ENCODE data around the gene SEM1. TPM values are rescaled to one million over a fixed set of nuclear protein-coding genes. Genes with fewer than 3 reads are reported as not detected.

Gene SEM1
- total RNA-seq, 1 donor from 2014 or later = 35.5 TPM

DNA sequence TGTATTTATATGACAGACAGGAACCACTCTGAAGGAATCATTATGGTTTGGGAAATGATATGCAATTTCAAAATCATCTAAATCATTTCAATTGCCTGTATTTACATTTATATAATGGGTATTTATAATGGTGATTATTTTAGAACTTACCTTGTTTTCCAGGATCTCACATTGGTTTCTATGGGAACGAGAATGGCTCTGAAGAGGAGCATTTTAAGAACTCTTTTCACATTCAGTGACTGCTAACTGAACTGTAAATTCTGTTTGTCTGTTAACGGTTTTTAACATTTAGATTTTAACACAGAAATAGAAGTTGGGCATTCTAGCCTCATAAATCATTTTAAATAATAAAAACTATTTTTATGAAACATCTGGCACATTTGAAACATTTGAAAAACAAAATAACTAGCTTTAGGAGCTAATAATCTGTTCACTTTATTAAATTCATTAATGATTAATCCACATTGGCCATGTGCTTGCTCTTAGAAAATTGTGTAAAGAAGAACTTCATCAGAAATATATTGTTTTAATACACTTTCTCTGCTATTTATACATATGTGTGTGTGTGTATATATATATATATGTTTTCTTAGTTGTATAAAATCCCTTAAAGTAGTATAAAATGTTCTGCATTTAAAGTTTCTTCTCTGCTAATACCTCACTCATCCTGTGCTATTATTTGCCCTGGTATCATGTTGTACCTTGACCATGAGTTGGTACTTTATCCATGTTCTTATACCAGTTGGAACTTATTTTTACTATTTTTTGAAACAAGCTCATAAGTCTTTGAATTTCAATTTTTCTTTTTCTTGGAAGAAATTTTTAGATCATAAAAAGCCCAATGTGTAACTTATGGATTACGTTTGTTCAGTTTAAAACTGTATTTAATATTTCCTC is 8.7 kb upstream of the SEM1 start:
- H3K36me3 Mint-ChIP-seq (ENCODE audit: low read depth) = no peaks in the 10 kb centered on the region

DNA sequence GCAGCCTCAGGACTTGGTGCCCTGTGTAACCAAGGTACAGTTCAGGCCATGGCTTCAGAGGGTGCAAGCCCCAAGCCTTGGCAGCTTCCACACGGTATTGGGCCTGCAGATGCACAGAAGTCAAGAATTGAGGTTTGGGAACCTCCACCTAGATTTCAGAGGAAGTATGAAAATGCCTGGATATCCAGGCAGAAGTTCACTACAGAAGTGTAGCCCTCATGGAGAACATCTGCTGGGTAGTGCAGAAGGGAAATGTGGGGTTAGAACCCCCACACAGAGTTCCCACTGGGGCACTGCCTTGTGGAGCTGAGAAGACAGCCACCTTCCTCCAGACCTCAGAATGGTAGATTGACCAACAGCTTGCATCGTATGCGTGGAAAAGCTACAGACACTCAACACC is 3.4 kb upstream of the SEM1 start:
- Mint-ChIP-seq H3K36me3 (ENCODE audit: low read depth) (peaks cover 9% of the 10 kb centered on the region), H3K9me3 (peaks cover 21% of the 10 kb centered on the region), H3K27me3 (peaks cover 19% of the 10 kb centered on the region), H3K4me3 (no peak overlapping the region), H3K4me1 (peaks cover 18% of the 10 kb centered on the region), H3K27ac (no peak overlapping the region)
- intact Hi-C loops (cut with micrococcal nuclease) = no loop called here
- ChIA-PET CTCF (no interaction called here), POLR2A (no interaction called here)
- no peak for TF ChIP-seq CTCF (IDR thresholded peaks at IDR 0.05)
- DNase-seq (no peak), ATAC-seq (ENCODE audit: low read depth) (no peak)

More for the DNA sequence above, 8.7 kb upstream of the SEM1 start:
- ATAC-seq (ENCODE audit: low read depth) (no peak), DNase-seq (no peak)
- ChIA-PET CTCF (no interaction called here), POLR2A (no interaction called here)
- Mint-ChIP-seq H3K27me3 (peaks cover 44% of the 10 kb centered on the region), H3K27ac (no peak overlapping the region), H3K4me3 (no peak overlapping the region), H3K9me3 (peaks cover 17% of the 10 kb centered on the region), H3K4me1 (no peaks in the 10 kb centered on the region)
- intact Hi-C loops (cut with micrococcal nuclease) = no loop called here
- TF ChIP-seq CTCF (IDR thresholded peaks at IDR 0.05) = no peak

- Mint-ChIP-seq H3K36me3 (ENCODE audit: low read depth) (peaks cover 26% of the 10 kb centered on the region), H3K4me3 (no peak overlapping the region), H3K27ac (no peak overlapping the region), H3K9me3 (peaks cover 14% of the 10 kb centered on the region), H3K4me1 (peaks cover 36% of the 10 kb centered on the region), H3K27me3 (peaks cover 3% of the 10 kb centered on the region)
- no peak for ATAC-seq (ENCODE audit: low read depth)
- no peak for TF ChIP-seq CTCF (IDR thresholded peaks at IDR 0.05)
- intact Hi-C loops (cut with micrococcal nuclease) = no loop called here
- DNase-seq = no peak
- POLR2A ChIA-PET = no interaction called here
- CTCF ChIA-PET = no interaction called here
Observed at GRCh38 chr7:96710544-96710943, 898 bp upstream of the SEM1 start.

- no peak for TF ChIP-seq CTCF (IDR thresholded peaks at IDR 0.05)
- H3K4me3 Mint-ChIP-seq = peak overlapping the region; percentile 100
- H3K27me3 Mint-ChIP-seq = no peaks in the 10 kb centered on the region
- ChIA-PET CTCF (no interaction called here), POLR2A (interaction anchor here (1.1 kb wide), 1 partner anchor 409 kb away, joined by 3 read pairs; the partner anchor contains the start of gene SDHAF3)
- DNase-seq = no peak
- peak overlapping the region; percentile 98 for H3K27ac Mint-ChIP-seq
- H3K4me1 Mint-ChIP-seq = peaks cover 42% of the 10 kb centered on the region
- peaks cover 33% of the 10 kb centered on the region for H3K36me3 Mint-ChIP-seq (ENCODE audit: low read depth)
- ATAC-seq (ENCODE audit: low read depth) = no peak
- intact Hi-C loops (cut with micrococcal nuclease) = loop anchor here (1.0 to 10.0 kb wide), 2 partner anchors 384 to 408 kb away; partner anchors contain the start of genes SDHAF3 and SLC25A13
- H3K9me3 Mint-ChIP-seq = peaks cover 9% of the 10 kb centered on the region
Observed at GRCh38 chr7:96708872-96709271, 774 bp downstream of the SEM1 start.

DNA sequence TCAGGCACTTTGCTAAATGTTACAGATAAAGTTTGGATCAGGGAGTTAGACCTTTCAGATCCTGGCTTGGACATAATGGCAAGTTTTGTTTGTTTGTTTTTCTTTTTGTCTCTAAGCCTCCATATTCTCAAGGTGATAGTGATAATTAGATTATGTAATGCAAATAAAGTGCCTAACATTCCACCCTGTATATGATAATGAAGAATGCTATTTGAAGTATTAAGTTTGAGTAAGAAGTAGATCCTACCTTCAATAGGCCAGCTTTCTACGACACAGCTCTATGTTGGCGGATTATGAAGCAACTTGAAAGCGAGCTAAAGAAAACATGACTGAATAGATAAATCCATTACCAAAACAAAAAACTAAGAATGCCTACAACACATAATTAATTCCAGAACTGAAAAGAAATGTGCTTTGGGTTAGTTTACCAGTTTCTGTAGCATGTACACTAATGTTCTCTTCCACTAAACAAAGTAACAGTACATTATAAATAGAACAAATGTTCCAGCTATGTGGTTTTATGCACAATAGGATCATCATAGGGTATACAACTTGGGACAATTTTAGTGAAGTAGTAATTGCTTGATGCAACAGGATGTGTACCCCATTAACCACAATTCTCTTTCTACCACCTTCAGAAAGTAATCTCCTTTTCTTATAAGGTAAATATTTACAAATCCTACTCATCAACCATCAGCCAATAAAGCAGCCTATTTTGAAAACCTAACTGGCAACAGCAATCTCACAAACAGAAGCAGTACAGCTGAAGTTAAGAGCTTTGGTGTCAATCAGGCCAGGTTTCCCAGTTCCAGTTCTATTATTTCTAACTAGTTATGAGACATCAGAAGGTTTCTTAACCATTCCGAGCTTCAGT is 1.5 kb downstream of the SEM1 start:
- intact Hi-C loops (cut with micrococcal nuclease) = loop anchor here (10.0 kb wide), 1 partner anchor 383 kb away; the partner anchor contains the start of gene SLC25A13
- ATAC-seq (ENCODE audit: low read depth) (no peak), DNase-seq (no peak)
- CTCF ChIA-PET = no interaction called here
- Mint-ChIP-seq H3K4me1 (peaks cover 44% of the 10 kb centered on the region), H3K36me3 (ENCODE audit: low read depth) (peaks cover 36% of the 10 kb centered on the region), H3K4me3 (peak overlapping the region; percentile 100), H3K27me3 (no peaks in the 10 kb centered on the region), H3K27ac (no peak overlapping the region), H3K9me3 (peaks cover 6% of the 10 kb centered on the region)
- no peak for TF ChIP-seq CTCF (IDR thresholded peaks at IDR 0.05)
- POLR2A ChIA-PET = no interaction called here

All from activated B cell treated with CpG ODN at 0.5 μM for 24 hours (primary cell).